Measurements from ENCODE around the gene DYRK1A.

DYRK1A gene

GRCh38 chr21:37365517-37366481 lies 774 bp upstream of the DYRK1A start:
- DNase-seq (ENCODE audit: low read depth), result peak; percentile 31

GRCh38 chr21:37367336-37367702 lies 746 bp downstream of the DYRK1A start:
- DNase-seq (ENCODE audit: low read depth), result no peak

- DNase-seq (ENCODE audit: low read depth), result peak; percentile 15
These were observed 1.3 kb downstream of the DYRK1A start for GRCh38 chr21:37367703-37368540.

GRCh38 chr21:37368541-37369279 lies 2.1 kb downstream of the DYRK1A start:
- DNase-seq (ENCODE audit: low read depth), result no peak

- no peak for DNase-seq (ENCODE audit: low read depth)
These were observed 2.8 kb downstream of the DYRK1A start for GRCh38 chr21:37369307-37369854.

- DNase-seq (ENCODE audit: low read depth), result no peak
These were observed 3.8 kb downstream of the DYRK1A start for GRCh38 chr21:37370152-37371040.

- DNase-seq (ENCODE audit: low read depth), result no peak
These were observed 4.4 kb downstream of the DYRK1A start for GRCh38 chr21:37371041-37371397.

- no peak for DNase-seq (ENCODE audit: low read depth)
These were observed 5.7 kb downstream of the DYRK1A start for GRCh38 chr21:37372127-37372731.

GRCh38 chr21:37372951-37373350 lies 6.4 kb downstream of the DYRK1A start:
- no peak for DNase-seq (ENCODE audit: low read depth)

GRCh38 chr21:37373539-37373938 lies 7.0 kb downstream of the DYRK1A start:
- no peak for DNase-seq (ENCODE audit: low read depth)

- DNase-seq (ENCODE audit: low read depth), result no peak
These were observed 7.5 kb downstream of the DYRK1A start for GRCh38 chr21:37374027-37374426.

GRCh38 chr21:37375866-37376574 lies 9.4 kb downstream of the DYRK1A start:
- no peak for DNase-seq (ENCODE audit: low read depth)

- no peak for DNase-seq (ENCODE audit: low read depth)
These were observed 12.1 kb downstream of the DYRK1A start for GRCh38 chr21:37378700-37379139.

- DNase-seq (ENCODE audit: low read depth), result no peak
These were observed 14.1 kb downstream of the DYRK1A start for GRCh38 chr21:37380349-37381323.

GRCh38 chr21:37381883-37382585 lies 15.5 kb downstream of the DYRK1A start:
- DNase-seq (ENCODE audit: low read depth), result no peak

- DNase-seq (ENCODE audit: low read depth), result no peak
These were observed 16.5 kb downstream of the DYRK1A start for GRCh38 chr21:37383086-37383485.

GRCh38 chr21:37383784-37384311 lies 17.3 kb downstream of the DYRK1A start:
- DNase-seq (ENCODE audit: low read depth), result no peak

- DNase-seq (ENCODE audit: low read depth), result no peak
These were observed 17.8 kb downstream of the DYRK1A start for GRCh38 chr21:37384416-37384815.
